Activated gamma-delta T cell (primary cell): ENCODE data around the gene DNAH10.

Experiments
- DNase-seq: peaks from one replicate; lab custom pipeline; 2025; lab: John Stamatoyannopoulos, UW

DNAH10 gene

DNA sequence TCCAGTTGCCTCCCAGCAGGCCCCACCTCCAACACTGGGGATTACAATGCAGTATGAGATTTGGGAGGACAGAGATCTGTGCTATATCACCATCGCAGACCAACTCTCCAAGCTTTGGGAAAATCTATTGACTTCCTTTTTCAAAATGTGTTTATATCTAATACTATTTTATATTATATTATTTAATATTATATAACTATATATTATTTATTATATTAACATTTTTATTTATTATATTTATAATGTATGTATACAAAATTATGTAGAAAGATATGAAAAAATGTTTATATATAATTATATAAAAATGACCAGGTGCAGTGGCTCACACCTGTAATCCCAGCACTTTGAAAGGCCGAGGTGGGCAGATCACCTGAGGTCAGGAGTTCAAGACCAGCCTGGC is 36.4 kb downstream of the DNAH10 start:
- DNase-seq, result no peak

DNA sequence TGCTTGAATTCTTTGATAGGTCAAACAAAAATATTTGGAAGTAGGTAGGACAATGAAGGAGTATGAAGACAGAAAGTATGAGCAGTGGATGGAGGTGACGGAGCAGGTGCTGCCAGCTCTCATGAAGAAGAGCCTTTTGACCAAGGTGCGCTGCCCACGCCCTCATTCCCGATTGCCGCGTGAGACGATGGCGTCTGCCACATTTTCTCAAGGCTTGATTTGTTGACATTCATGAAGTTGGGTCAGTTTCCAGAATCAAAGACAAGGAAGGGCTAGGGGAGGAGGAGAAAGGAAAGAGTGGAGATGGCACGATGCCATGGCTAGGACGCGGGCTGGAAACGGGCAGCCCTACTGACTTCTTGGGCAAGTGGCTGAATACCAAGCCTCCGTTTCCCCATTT is 37.1 kb downstream of the DNAH10 start:
- no peak for DNase-seq

DNA sequence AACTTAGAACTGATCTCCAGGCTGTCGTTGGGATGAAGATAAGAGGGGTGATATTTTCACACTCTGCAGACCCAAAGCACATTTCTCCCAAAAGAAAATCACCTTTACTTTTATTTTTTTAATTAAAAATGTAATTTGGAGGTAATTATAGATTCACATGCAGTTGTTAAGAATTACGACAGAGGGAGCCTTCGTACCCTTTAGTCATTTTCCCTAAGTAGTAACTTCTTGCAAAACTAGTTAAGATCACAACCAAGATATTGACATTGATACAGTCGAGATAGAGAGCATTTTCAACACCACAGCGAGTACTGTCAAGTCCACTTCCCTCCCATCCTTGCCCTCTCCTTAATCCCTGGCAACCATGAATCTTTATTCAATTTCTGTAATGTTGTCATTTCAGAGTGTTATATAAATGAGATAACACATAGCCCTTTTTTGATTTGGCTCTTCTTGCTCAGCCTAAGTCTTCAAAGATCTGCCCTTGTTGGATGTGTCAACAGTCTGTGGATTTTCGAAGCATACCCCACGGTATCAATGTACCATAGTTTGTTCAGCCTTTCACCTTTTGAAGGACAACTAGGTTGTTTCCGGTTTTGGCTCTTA is 39.6 kb downstream of the DNAH10 start:
- DNase-seq, result no peak

DNA sequence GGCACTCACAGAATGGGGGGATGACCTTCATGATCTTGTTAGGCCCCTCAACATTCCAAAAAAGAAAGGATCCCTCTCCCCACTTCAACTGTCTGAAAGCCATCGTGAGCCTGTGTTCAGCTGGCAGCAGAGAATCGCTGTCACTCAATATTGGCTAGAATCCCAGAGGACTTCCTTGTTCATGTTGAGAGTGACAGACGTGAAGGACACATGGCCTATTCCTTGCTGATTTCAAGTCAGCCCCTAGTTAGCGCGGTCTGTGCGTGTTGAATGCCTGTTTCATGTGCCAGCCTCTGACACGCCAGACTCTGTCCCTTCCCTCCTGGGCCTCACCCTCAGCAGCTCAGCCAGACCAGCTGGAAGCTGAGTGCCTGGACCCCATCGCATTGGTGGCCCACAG is 43.1 kb downstream of the DNAH10 start:
- no peak for DNase-seq

DNA sequence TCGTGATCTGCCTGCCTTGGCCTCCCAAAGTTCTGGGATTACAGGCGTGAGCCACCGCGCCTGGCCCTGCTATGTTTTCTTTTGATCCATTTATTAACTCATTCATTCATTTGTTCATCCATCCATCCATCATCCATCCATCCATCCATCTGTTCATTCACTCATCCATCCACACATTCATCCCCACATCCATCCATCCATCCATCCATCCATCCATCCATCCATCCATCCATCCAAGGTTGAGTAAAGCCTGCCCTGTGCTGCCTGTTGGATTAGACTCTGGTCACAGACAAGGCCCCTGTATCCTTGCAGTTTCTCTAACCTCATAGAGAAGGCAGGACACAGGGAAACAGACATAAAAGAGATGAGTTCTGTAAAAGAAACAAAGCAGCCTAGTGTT is 44.9 kb downstream of the DNAH10 start:
- DNase-seq, result no peak

- no peak for DNase-seq
Measured at GRCh38 chr12:123807670-123808069, 45.6 kb downstream of the DNAH10 start.

DNA sequence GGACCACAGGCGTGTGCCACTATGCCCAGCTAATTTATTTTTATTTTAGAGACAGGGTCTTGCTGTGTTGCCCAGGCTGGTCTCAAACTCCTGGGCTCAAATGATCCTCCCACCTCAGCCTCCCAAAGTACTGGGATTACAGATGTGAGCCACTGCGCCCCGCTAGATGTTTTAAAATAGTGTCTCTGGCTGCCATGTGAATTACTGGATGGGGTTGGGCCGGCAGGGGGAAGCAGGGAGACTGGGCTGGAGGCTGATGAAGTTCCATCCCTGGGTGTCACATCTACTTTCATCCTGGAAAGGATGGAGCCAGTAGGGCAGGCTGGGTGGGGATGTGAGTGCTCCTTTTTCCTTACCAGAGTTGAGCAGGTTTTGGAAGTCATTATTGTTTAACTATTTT is 46.1 kb downstream of the DNAH10 start:
- DNase-seq, result no peak

DNA sequence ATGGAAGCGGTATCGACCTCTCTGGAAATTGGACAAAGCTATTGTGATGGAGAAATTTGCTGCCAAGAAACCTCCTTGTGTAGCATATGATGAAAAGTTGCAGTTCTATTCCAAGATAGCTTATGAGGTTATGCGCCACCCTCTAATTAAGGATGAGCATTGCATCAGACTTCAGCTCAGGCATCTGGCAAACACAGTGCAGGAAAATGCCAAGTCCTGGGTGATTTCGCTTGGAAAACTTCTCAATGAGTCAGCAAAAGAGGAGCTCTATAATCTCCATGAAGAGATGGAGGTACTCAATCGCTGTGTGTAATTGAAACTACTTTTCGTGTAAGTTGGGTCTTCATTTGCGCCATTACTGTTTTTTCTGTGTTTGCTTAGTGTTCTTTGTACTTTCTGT is 51.2 kb downstream of the DNAH10 start:
- DNase-seq, result no peak

DNA sequence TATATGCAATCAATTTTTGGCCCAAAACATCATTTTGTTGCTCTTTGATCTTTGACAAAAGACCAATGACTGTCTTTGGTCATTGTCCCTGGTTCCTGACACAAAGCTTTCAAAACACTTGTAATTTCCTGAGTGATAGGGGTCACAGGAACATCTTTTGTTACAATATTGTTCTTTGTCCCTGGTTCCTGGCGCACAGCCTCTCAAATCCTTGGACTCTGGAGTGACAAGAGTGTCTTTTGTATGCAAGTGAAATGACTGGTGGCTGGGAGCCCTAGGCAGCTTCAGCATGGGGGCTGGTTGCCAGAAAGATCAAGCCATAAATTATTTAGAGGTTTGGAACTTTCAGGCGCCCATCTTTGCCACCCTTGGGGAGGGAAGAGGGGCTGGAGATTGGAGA is 53.9 kb downstream of the DNAH10 start:
- no peak for DNase-seq

GRCh38 chr12:123816896-123817537 is 54.9 kb downstream of the DNAH10 start:
- DNase-seq, result no peak

DNA sequence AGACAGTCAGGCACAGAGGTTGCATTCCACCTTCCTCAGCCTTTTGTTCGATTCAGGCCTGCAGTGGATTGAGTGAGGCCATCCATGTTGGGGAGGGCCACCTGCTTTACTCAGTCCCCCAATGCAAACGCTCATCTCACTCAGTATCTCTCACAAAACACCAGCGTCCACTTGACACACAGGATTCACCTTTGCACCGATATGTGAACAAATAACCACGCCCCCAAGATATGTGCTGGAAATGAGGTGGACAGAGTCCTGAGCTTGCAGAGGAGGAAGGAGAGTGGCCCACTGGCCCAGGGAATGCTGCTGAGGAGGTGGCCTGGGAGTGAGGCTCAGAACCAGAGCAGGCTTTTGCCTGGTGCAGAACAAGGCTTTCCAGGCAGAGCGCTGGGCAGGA is 60.7 kb downstream of the DNAH10 start:
- no peak for DNase-seq

GRCh38 chr12:123828120-123828519 is 66.0 kb downstream of the DNAH10 start:
- no peak for DNase-seq

DNA sequence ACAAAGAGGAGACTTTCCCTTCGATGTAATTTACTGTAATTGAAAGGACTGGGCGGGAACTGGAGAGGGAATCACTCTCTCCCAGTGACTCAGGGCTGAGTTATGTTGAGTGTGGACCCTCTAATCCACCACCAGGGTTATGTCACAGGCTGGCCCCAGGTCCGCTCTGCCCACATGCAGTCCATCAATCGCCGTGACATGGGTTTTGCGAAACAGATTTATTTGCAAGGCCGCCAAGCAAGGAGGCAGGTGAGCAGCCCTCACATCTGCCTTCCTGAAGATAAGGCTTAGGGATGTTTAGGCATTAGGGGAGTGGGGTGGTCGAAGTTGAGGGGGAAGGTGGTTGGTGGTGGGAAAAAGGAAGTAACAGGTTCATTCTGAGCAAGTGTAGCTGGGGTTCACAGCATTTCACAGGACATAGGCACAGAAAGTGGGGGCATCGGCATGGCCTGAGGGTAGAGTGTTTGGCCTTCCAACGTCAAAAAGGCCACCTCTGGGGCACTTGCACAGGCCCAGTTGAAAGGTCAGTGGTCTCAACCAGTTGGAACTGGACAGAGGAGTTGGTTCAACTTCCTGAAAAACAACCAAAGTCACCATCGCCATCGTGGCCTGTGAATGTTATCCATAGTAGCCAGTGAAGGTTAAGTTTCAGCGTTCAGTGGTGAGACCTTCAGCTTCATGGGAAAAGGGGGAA is 66.9 kb downstream of the DNAH10 start:
- no peak for DNase-seq

GRCh38 chr12:123829561-123829960 is 67.5 kb downstream of the DNAH10 start:
- no peak for DNase-seq

GRCh38 chr12:123830675-123831074 is 68.6 kb downstream of the DNAH10 start:
- no peak for DNase-seq

DNA sequence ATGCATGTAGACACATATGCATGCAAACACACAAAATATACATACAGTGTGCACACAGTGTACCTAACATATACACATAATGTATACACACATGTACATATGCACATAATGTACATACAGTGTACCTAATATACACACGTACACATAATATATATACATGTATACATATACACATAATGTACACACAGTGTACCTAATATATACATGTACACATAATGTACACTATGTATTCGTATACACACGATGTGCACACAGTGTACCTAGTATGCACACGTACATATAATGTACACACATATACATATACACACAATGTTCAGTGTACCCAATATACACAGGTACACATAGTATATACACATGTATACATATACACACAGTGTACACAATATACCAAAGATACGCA is 70.0 kb downstream of the DNAH10 start:
- DNase-seq, result no peak

DNA sequence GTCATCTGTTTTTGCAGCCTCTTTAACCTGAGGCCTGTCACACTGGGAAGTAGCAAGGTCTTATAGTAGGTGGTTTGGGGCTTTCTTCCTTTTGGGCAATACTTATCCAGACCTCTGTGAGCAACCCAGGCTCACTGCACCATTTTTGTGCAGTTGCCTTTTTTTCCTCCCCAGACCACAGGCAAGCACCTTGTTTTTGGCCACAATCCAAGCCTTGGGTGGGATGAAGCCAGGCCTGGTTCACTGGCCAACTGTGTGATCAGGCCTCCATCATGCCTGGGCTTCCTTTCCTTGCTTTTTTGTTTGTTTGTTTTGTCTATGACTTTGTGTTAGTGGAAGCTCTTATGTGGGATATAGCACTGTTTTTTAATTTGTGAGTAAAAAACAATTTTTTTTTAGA is 71.7 kb downstream of the DNAH10 start:
- DNase-seq, result no peak

- no peak for DNase-seq
Measured at GRCh38 chr12:123834845-123835244, 72.7 kb downstream of the DNAH10 start.

DNA sequence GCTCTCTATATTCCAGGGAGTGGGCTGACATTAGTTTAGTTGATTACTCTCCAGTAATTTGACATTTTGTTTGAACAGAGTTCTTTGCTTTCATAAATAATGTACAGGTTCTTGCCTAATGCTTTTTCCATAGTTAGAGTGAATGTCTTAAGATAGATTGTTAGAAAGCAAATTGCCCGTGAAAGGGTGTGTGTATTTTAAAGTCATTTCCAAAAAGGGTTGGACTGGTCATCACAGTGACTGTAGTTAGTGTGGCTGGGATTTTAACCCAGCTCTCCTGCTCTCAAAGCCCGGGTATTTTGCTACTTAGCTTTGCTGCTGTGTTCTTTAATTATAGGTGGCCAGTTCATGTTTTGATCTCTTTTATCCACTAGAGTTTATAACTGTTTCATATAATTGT is 74.2 kb downstream of the DNAH10 start:
- no peak for DNase-seq

- no peak for DNase-seq
Measured at GRCh38 chr12:123839826-123840225, 77.7 kb downstream of the DNAH10 start.

DNA sequence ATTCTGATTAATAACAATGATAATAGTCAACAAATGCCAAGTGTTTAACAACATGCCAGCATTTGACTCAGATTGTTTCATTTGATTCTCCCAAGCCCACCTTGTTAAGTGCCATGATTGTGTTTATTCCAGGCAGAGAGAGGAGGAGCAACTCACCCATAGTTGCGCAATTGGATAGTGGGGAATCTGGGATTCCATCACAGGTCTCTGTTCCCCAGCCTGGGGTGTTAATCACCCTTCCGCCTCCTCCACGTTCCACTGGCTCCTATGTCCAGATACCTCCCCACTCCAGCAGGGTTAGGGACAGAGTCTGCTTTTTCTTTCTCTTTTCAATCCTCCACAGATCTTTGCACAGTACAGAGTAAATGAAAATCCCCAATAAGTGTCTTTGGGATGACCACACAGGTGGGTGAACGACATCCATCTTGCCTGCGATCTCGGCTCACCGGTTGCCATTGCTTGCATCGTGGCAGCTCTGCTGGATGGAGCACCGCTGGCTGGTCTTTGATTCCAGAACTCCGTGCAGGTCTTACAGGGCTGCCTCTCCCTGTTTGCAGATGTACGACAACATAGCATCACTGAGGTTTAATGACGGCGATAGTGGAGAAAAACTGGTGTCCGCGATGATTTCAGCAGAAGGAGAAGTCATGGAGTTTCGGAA is 78.8 kb downstream of the DNAH10 start:
- no peak for DNase-seq

DNA sequence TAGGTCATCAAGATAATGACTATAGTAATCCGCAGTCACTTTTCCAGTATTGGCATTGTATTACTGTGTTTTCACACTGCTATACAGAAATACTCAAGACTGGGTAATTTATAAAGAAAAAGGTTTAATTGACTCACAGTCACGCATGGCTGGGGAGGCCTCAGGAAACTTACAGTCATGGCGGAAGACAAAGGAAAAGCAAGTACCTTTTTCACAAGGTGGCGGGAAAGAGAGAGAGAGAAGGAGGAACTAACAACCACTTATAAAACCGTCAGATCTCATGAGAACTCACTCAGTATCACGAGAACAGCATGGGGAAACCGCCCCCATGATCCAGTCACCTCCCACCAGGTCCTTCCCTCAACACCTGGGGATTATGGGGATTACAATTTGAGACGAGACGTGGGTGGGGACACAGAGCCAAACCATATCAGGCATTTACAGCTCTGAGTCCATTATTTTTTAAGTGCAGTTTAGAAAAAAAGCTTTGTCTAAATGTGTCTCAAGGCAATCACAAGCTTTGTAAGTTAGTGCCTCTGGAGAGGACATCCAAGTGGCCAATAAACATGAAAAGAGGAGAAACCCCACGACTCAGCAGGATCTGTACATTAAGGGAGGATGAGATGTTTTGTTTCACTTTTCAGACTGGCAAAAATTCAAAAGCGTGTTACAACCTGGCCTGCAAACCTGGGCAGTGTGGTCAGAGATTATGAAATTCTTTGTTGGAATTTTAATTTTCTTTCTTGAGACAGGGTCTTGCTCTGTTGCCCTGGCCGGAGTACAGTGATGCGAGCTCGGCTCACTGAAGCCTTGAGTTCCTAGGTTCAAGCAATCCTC is 82.0 kb downstream of the DNAH10 start:
- no peak for DNase-seq
